Stimulated activated CD4-positive, alpha-beta T cell treated with anti-CD3 and anti-CD28 coated beads, Interleukin-2, amount 100 ng/mL, for 4 hours (primary cell): ENCODE results near the gene MSH2.
"Not testable (repeated sequence)": the region's sequence is repeated elsewhere in the genome, so short reads cannot be mapped to it uniquely, and the experiment has no call there.

Experiments
- DNase-seq: peaks from one replicate; pipeline ENCODE4 v3.0.0-alpha.2; 2020; ENCODE audit warnings: low read depth

MSH2 gene

GRCh38 chr2:47484396-47484795 lies 81.4 kb downstream of the MSH2 start:
- no peak for DNase-seq

- DNase-seq = no peak
Observed at GRCh38 chr2:47485177-47485576, 82.2 kb downstream of the MSH2 start.

DNA sequence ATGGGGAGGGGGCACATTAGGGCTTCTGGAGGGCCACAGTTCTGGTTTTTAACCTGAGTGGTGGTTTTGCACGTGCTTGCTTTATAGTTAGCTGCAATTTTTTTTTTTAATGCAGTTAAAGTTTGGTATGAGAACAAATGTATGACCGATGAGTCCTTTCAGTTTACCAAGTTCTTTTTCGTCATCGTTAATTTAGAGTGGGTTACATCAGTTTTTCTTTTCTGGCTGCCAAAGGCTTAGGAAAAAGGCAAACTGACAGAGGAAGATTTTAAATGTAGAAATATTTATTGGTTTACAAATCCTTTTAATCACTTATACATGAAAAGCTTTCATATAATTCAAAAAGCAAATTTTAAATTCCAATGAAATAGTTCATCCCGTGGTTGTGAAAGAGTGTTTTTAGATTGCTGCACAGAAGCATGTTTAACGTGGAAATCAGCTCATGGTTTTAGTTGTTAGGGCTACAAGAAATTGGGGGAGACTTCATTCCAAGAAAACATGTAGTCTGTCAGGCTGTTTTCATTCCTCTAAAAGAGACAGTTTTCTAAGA lies 82.9 kb downstream of the MSH2 start:
- DNase-seq = no peak

DNA sequence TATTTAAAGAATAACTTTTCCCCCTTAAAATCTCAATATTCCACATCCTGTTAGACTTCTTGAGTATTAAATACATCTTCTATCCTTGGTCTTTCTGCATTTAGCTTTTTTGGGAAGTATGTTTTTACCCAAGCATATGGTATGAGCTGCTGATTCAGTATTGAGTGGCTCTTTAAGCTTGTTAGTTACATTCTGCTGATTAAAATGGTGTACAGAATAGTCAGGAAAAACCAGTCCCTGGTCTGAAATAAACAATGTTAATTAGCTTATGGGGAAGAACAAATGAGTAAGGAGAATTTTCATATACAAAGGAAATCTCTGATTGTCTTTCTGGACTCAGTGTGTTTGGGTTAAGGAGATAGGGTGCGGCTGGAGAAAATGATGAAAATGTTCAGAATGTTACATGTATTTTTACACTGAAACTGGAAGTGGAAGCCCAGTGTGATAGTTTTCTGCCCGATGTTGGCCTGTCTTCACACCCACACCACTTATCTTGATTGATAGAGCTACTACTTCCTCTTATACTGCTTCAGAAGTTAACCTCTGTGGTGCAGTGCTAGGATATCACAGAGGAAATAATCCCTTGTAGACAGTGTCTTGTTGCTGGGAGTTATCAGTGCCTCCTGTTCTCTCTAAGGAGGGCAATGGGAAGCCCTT lies 84.0 kb downstream of the MSH2 start:
- DNase-seq = no peak

GRCh38 chr2:47487498-47487875 lies 84.5 kb downstream of the MSH2 start:
- no peak for DNase-seq

- no peak for DNase-seq
Observed at GRCh38 chr2:47488870-47489584, 86.1 kb downstream of the MSH2 start.

- DNase-seq = no peak
Observed at GRCh38 chr2:47490406-47490805, 87.5 kb downstream of the MSH2 start.

GRCh38 chr2:47493317-47494035 lies 90.5 kb downstream of the MSH2 start:
- no peak for DNase-seq

DNA sequence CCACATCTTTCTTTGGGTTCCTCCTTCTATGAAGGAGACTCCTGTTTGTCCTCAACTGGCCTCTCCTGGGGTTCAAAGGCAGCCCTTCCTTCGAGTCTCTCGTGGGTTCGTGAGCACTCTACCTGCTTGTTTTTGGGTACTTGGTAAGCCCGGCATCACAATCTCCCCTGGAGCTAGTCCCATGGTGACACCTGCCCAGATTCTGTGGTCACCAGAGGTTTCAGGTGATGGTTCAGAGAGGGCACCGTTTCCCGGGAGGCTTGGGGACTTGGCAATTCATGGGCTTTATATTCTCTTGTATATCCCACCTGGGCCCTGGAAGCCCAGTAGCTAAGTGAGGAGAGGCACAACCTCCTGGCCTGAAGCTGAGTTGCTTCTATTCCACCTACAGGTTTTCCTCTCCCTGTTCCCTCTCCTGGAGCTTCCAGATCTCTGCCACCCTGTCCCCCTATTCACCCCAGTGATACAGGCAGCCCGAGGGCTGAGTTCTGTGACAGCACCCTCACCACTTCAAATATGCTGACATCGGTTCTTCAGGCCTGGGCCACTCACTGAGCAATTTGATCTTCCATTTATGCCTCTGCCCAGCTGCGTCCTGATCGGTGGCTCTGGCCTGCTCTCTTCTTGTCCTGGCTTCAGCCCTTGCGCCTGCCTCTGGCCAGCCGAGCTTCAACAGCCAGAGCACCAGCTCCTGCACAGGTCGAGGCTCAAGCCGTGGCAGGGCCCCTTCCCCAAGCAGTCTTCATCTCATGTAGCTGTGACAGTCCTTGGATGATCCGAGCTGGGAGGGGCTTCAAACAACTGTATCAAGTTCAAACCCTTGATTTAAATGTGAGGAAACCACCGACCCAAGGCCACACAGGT lies 91.5 kb downstream of the MSH2 start:
- no peak for DNase-seq

- DNase-seq = no peak
Observed at GRCh38 chr2:47497843-47498460, 95.0 kb downstream of the MSH2 start.

- DNase-seq = no peak
Observed at GRCh38 chr2:47499093-47499492, 96.1 kb downstream of the MSH2 start.

DNA sequence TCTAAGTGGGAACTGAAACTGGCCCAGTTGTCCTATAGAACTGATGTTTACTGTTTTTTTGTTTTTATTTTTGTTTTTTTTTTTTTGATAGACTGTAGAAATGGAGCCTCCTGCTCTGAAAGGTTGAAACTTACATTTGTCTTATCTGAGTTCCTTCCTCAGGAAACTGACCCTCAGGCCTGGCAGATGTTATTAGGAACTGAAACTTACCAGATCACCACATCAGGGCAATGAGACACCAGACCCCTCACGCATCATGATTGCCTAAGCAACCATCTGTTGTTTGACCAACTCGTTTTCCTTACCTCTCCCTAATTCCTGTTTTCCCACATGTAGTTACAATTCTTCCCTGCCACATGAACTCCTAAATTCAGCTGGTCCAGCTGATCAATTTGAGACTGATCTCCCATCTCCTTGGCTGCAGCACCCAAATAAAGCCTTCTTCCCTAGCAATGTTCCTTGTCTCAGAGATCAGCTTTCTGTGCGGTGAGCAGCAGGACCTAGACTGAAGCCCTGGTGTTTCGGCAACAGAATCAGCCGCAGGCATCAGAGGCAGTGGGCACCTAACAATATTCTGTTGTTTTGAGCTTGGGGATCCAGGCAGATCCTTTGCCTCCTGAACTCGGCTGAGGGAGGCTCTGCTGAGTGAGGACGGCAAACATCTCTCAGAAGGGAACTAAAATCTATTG lies 96.8 kb downstream of the MSH2 start:
- no peak for DNase-seq

DNA sequence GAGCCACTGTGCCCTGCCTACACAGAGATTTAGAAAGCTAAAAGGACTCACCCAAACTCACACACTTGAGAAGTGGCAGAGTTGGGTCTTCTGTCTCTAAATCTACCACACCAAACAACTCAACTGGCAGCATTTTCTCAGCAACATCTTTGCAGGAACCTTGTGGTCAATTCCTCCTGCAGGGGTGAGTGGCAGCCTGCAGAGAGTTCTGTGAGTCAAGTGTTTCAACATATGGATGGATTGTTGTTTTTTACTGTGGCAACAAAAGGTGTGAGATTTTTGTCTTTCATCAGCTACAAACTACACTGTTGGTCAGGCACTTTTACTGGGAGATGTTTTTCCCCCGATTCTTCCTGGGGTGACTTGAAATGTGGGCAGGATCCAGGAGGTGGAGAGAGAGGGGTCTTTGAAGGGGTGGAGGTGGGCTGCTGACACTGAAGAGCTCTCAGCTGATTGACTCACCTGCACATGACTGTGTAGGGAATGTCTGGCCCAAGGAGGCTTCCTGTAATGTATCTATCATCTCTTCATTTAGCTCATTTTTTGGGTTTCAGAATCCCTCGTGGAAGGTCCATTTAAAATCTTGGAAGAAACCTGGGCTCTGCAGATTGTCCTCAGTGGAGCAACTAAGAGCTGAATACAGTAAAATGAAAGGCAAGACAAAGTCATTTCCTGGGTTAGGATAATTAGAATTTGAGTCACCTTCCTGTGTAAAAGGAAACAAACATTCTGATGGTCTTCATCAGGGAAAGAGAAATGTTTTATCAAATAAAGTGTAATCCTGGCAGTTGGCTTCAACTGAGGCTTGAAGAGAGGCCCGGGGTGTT lies 98.6 kb downstream of the MSH2 start:
- no peak for DNase-seq

DNA sequence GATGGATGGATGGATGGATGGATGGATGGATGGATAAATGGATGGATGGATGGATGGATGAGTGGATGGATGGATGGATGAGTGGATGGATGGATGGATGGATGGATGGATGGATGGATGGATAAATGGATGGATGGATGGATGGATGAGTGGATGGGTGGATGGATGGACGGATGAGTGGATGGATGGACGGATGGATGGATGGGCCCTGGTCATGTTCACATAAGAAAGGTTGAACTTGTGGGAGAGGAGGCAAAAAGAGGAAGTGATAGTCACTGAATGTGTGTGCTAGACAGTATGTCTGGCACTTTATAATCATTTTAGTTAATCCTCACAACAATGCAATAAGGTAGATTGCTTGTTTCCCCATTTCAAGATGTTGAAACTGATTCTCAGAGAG lies 99.5 kb downstream of the MSH2 start:
- not testable (repeated sequence) for DNase-seq

DNA sequence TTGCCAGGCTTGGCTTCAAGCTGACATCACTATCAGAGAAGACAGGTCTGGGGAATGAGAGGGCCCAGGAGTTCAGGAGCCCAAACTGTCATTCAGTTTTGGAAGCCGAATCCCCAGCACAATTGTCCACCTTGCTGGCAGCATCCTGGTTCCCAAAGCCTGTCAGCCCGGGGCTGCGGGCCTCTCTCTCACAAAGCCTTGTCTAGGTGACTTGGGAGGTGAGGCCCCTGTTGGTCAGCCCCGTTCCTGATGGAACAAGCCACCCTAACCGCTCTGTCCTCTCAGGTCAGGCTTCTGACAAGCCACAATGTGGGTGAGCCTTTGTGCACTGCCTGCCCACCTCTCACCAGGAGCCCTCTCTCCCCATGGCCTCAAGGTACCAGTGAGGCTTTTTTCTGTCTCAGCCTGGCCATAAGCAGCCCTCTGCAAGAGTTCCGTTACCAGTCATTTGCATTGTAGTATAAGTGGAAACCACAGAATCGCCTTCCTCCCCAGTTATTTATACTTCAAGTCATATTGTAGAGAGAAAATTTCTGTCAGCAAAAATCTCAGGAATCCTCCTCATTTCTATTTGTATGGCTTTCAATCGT lies 100.6 kb downstream of the MSH2 start:
- no peak for DNase-seq

DNA sequence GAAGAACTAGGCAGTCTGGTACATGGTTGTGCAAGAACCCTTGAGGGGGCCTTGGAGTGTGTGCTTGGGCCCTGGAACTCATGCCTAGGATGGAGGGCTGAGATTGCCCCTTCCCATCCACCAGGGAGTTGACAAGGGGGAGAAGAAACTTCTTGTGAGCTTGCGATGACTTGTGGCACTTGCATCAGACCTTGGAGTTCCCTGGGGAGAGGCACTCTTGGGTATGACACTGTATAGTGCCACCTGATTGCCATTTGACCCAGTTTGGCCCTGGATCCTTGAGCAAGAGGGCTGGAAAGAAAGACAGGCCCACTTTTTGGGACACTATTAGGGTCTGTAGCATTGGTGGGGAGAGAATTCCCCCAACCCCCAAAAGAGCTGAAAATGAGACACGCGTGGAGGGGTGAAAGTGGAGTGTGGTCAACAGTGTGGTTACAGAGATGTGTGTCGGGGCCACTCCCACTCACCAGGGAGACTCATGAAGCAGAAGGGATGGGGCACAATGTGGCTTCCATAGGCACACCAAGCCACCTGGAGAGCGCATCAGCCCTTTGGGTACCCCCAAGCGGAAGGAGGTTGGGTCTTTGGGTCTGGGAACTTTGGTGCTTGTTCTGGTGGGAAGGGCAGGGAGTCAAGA lies 101.3 kb downstream of the MSH2 start:
- no peak for DNase-seq

DNA sequence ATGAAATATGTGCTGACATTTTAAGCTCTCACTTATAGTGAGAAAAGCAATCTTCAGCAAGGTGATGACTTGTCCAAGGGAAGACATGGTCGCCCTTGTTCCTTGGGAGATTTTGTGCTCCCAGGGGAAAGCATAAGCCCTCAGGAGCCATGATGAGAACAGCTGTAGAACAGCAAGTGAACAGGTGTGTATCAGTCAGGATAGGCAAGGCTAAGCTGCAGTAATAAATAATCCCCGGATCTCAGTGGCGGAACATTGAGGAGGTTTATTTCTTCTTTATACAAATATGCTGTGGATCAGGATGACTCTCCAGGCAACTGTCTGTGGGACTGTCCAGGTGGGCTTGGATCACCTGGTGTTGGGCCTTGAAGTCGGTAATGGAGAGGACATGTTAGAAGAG lies 103.1 kb downstream of the MSH2 start:
- DNase-seq = no peak

DNA sequence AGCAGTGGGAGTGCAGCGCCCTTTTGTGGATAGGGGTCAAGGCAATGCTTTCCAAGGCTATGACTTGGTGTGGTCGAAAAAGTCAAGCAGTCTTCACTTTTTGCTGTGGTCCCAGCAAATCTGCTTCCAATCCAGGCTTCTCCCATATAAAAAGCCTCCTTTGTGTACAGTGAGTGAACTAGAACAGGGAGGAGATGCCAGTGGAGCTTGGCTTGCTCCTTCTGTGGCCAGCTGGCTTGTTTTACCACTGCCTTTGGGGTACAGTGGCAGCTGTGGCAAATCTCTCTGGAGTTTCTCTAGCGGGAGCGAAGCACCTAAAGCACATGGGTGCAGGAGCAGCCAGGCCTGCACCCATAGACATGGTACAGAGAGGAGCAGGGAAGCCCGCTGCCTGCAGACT lies 103.5 kb downstream of the MSH2 start:
- no peak for DNase-seq

DNA sequence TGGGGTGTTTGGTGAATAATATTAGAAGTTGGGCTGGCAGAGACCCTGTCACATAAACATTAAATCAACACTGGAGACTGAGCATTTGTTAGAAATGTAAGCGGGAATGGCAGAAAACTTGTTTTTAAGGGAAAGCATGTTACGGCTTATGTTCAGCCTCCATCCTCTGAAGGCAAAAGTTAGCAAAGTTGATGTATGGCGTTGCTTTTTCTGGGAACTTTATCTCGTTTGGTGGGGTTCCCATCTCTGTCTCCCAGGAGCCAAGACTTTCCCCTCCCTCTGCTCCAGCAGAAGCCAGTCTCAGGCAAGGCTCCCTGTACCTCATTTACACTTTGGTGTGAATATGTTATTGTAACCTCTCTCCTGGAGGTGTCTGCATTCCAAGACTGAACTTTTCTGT lies 105.1 kb downstream of the MSH2 start:
- no peak for DNase-seq
